Calu3 (cell line): ENCODE data around the gene ZNF30. TPM values are rescaled to one million over a fixed set of nuclear protein-coding genes. Genes with fewer than 3 reads are reported as not detected.
A peak's percentile ranks its signal among the peaks of the same experiment; 100 is the strongest.
"Not testable (repeated sequence)": the region's sequence is repeated elsewhere in the genome, so short reads cannot be mapped to it uniquely, and the experiment has no call there.

Experiments
- BruUV-seq: library from RNA; stranded (reverse); fragments of 400-500 nt; replicated peaks from 2 replicates; lab custom pipeline; 2021; lab: Mats Ljungman, UMichigan
- CTCF ChIA-PET: fragments of 300-600 bp; sonication (Branson Sonifier 250); formaldehyde crosslinking; loops from one replicate; lab custom pipeline; 2022; ENCODE audit warnings: antibody characterized with exemption; lab: Charles Lee
- DNase-seq: peaks from one replicate; pipeline ENCODE4 v3.0.0; 2022
- H3K27ac Mint-ChIP-seq: one replicate; pipeline ENCODE4 v1.8.0; 2022; ENCODE audit warnings: mixed read lengths; ENCODE audit not compliant: unreplicated experiment
- H3K27me3 Mint-ChIP-seq: one replicate; pipeline ENCODE4 v1.8.0; 2022; ENCODE audit warnings: mixed read lengths; ENCODE audit not compliant: unreplicated experiment
- H3K36me3 Mint-ChIP-seq: one replicate; pipeline ENCODE4 v1.8.0; 2022; ENCODE audit warnings: mild to moderate bottlenecking, moderate library complexity, mixed read lengths; ENCODE audit not compliant: insufficient read depth, unreplicated experiment
- H3K4me1 Mint-ChIP-seq: one replicate; pipeline ENCODE4 v1.8.0; 2022; ENCODE audit warnings: mild to moderate bottlenecking, low read depth, mixed read lengths; ENCODE audit not compliant: unreplicated experiment
- H3K4me3 Mint-ChIP-seq: one replicate; pipeline ENCODE4 v1.8.0; 2022; ENCODE audit warnings: mild to moderate bottlenecking, low read depth, moderate library complexity, mixed read lengths; ENCODE audit not compliant: unreplicated experiment
- H3K9me3 Mint-ChIP-seq: one replicate; pipeline ENCODE4 v1.8.0; 2022; ENCODE audit warnings: low read depth, mixed read lengths; ENCODE audit not compliant: unreplicated experiment
- CTCF ChIP-seq: fragments of 200-600 bp; IDR thresholded peaks from one replicate; pipeline ENCODE4 v1.8.0; 2022; ENCODE audit warnings: antibody characterized with exemption; ENCODE audit not compliant: unreplicated experiment
- intact Hi-C: fragments of 100-400 bp; cut with micrococcal nuclease; formaldehyde crosslinking; loops from one replicate; pipeline ENCODE4 v1.10.0; 2022; ENCODE audit not compliant: unreplicated experiment
- total RNA-seq: library from RNA; stranded (reverse); gene quantifications from 2 replicates; pipeline ENCODE4 v1.2.3, GENCODE V29; 2022

The ZNF30 gene
- total RNA-seq, 1 experiment from 2014 or later: 2.9 TPM

- CTCF ChIA-PET: no interaction called here
- no TSS peak for BruUV-seq
- Mint-ChIP-seq H3K4me3 (no peak overlapping the region), H3K36me3 (no peaks in the 10 kb centered on the region), H3K9me3 (peaks cover 16% of the 10 kb centered on the region), H3K27me3 (peaks cover 13% of the 10 kb centered on the region), H3K27ac (no peak overlapping the region), H3K4me1 (no peaks in the 10 kb centered on the region)
- intact Hi-C loops: no loop called here
- no peak for TF ChIP-seq CTCF
- no peak for DNase-seq
These were observed 8.5 kb upstream of the ZNF30 start for GRCh38 chr19:34918190-34918589.

GRCh38 chr19:34920090-34920786, 6.5 kb upstream of the ZNF30 start:
- CTCF ChIA-PET, H3K27ac Mint-ChIP-seq, BruUV-seq, DNase-seq, H3K4me3 Mint-ChIP-seq, H3K4me1 Mint-ChIP-seq, H3K36me3 Mint-ChIP-seq: not testable (repeated sequence)
- H3K9me3 Mint-ChIP-seq: peaks cover 13% of the 10 kb centered on the region
- intact Hi-C loops: loop anchor here (10.0 kb wide), 1 partner anchor 85 kb away; the partner anchor contains the start of gene GRAMD1A
- peaks cover 19% of the 10 kb centered on the region for H3K27me3 Mint-ChIP-seq

DNA sequence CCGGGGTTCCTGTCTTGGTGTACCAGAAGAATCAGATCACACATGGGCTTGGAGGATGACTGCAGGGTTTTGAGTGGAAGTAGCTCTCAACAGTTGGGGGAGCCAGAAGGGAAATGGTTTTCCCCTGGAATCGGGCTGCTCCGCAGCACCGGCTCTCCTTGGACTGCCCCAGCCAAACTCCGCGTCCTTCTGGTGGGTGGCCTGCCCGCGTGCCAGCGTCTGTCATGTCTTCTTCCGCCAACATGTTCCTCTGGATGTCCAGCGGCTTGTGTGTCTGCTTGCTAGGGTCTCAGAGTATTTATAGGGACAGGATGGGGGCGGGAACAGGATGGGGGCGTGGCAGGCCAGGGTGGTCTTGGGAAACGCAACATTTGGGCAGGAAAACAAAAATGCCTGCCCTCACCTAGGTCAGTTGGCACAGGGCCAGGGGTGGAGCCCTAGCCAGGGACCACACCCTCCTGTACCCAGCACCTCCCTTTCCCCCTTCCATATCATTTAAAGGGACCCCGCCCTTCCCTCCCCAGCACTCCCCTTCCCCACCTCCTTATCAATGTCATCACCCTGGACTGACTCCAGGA, 1.3 kb upstream of the ZNF30 start:
- H3K4me3 Mint-ChIP-seq: no peak overlapping the region
- H3K27ac Mint-ChIP-seq: no peak overlapping the region
- peaks cover 10% of the 10 kb centered on the region for H3K36me3 Mint-ChIP-seq
- intact Hi-C loops: loop anchor here (10.0 kb wide), 1 partner anchor 79 kb away; the partner anchor contains the start of gene GRAMD1A
- BruUV-seq: no TSS peak
- no peaks in the 10 kb centered on the region for H3K4me1 Mint-ChIP-seq
- peaks cover 4% of the 10 kb centered on the region for H3K9me3 Mint-ChIP-seq
- DNase-seq: no peak
- peaks cover 14% of the 10 kb centered on the region for H3K27me3 Mint-ChIP-seq
- TF ChIP-seq CTCF: no peak
- CTCF ChIA-PET: interaction anchor here (0.6 kb wide), 1 partner anchor 9 kb away, joined by 3 read pairs; no protein-coding TSS in a partner anchor

DNA sequence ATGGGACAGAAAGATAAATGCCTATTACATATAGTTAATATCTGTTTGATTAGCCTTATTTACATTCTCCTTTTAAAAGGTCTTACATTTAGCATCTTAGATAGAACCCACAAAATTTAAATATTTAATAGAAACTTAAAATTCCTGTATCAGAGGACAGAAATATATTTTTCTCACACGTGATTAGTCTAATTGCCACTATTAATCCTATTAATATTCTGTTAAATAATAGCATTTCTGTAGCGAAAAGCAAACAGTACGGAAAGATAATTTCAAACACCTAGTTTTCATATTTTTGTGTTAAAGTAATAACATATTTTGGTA, 380 bp upstream of the ZNF30 start:
- peak overlapping the region; percentile 99 for H3K4me3 Mint-ChIP-seq
- BruUV-seq: no TSS peak

More for the DNA sequence above, 380 bp upstream of the ZNF30 start:
- no peak for TF ChIP-seq CTCF
- Mint-ChIP-seq H3K9me3 (no peaks in the 10 kb centered on the region), H3K27ac (no peak overlapping the region), H3K4me1 (no peaks in the 10 kb centered on the region), H3K36me3 (peaks cover 10% of the 10 kb centered on the region), H3K27me3 (peaks cover 14% of the 10 kb centered on the region)
- CTCF ChIA-PET: no interaction called here
- DNase-seq: no peak
- intact Hi-C loops: loop anchor here (10.0 kb wide), 1 partner anchor 78 kb away; the partner anchor contains the start of gene GRAMD1A
